Skin epidermis (tissue), 12 donors: ENCODE measurements around the gene MICB.
"Not testable (repeated sequence)": the region's sequence is repeated elsewhere in the genome, so short reads cannot be mapped to it uniquely, and the experiment has no call there.

Experiments used
- H3K27ac ChIP-seq, 21 experiments: fragments of 200-600 bp; sonication (generic) in 11 of 21; one replicate each; pipeline ENCODE4 v1.5.0; 2020; ENCODE audit warnings: mild to moderate bottlenecking in 3 of 21, inconsistent platforms in 2 of 21, moderate library complexity in 2 of 21
- H3K4me3 ChIP-seq, 7 experiments: fragments of 200-600 bp; sonication (generic) in 2 of 7; one replicate each; pipeline ENCODE4 v1.5.0; 2020; ENCODE audit warnings: inconsistent platforms in 2 of 7, mild to moderate bottlenecking in 2 of 7, moderate library complexity in 1 of 7

Gene MICB

DNA sequence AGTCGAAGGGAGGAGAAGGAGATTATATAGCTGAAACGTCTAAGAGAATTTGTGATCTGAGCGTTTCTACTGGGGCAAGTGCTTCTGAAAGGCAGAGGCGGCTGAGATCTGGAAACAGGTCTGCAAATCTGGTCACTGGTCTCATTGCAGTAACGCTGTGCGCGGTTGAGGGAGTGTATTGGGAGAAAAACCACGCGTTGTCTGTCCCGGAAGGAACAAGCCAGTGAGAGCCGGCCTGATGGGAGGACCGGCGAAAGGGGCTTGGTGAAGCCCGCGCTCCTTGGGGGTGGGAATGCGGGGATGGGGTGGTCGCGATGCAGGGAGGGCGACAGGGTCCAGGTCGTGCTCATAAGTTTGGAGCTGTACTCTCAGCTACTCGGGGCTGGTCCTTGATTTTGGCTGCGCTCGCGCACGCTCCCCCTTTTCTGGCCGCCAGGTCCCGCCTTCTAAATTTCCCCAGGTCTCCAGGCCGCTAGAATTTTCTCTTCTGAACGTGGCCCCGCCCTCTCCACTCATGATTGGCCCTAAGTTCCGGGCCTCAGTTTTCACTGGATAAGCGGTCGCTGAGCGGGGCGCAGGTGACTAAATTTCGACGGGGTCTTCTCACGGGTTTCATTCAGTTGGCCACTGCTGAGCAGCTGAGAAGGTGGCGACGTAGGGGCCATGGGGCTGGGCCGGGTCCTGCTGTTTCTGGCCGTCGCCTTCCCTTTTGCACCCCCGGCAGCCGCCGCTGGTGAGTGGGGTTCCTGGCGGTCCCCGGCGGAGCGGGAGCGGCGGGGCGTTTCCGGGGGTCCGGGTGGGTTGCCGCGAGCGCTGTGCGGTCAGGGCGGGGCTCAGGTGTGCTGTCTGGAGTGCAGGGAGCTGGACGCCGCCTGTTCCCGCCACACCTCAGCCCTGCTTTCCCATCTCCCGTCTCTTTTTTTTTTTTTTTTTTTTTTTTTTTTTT, at the start of gene MICB:
Gene MICB, plus strand, starts transcription at position 615 of the 946 bp plus-strand sequence. Its CDS starts 49 bp downstream, at position 664.
- Histone ChIP-seq H3K4me3 (peak within 1 kb of the TSS; percentile 33 to 55 (median 46)), H3K27ac (peak within 1 kb of the TSS in 15 of 21 experiments; percentile 12 to 71 (median 45))

DNA sequence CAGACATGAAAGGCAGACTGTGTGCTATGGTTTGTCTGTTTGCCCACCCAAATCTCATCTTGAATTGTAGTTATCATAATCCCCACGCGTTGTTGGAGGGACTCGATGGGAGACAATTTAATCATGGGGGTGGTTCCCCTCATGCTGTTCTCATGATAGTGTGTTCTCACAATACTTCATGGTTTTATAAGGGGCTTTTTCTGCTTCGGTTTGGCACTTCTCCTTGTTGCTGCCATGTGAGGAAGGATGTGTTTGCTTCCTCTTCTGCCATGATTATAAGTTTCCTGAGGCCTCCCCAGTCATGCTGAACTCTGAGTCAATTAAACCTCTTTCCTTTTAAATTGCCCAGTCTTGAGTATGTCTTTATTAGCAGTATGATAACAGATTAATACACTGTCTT, 47.2 kb upstream of the MICB start:
- Histone ChIP-seq H3K27ac (no peak overlapping the region), H3K4me3 (no peak overlapping the region)

DNA sequence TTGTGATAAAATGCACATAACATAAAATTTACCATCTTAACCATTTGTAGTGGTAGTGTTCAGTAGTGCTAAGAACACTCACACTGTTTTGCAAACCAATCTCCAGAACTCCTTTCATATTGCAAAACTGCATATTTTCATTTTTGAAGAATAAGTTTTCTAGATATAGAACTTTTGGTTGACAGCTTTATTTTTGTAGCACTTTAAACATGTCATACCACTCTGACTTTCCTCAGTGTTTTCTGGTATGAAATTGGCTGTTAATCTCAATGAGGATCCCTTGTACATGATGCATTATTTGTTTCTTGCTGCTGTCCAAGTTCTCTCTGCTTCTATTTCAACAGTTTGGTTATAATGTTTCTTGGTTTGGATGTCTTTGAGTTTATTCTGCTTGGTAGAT, 45.1 kb upstream of the MICB start:
- Histone ChIP-seq H3K4me3 (no peak overlapping the region), H3K27ac (no peak overlapping the region)

DNA sequence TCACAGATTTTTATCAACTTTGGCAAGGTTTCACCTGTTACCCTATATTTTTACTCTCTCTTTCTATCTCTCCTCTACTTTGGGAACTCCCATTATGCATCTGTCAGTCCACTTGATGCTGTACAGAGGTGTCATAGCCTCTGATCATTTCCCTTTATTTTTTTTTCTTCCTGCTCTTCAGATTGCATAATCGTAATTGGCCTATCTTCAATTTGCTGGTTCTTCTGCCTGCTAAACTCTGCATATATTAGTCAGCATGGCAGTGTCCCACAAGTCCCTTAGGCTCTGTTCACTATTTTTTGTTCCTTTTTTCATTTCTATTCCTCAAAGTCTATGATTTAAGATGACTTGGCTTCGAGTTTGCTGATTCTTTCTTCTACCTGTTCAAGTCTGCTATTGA, 44.7 kb upstream of the MICB start:
- Histone ChIP-seq H3K4me3 (no peak overlapping the region), H3K27ac (no peak overlapping the region)

DNA sequence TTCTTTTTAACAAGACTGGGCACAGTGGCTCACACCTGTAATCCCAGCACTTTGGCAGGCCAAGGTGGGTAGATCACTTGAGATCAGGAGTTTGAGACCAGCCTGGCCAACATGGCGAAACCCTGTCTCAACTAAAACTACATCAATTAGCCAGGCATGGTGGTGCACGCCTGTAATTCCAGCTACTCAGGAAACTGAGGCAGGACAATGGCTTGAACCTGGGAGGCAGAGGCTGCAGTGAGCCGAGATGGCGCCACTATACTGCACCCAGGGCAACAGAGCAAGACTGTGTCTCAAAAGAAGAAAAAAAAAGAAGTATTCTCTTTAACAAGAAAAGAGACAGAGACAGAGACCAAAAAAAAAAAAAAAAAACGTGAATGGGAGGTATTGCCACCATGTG, 38.1 kb upstream of the MICB start:
- H3K27ac ChIP-seq, H3K4me3 ChIP-seq: not testable (repeated sequence)

DNA sequence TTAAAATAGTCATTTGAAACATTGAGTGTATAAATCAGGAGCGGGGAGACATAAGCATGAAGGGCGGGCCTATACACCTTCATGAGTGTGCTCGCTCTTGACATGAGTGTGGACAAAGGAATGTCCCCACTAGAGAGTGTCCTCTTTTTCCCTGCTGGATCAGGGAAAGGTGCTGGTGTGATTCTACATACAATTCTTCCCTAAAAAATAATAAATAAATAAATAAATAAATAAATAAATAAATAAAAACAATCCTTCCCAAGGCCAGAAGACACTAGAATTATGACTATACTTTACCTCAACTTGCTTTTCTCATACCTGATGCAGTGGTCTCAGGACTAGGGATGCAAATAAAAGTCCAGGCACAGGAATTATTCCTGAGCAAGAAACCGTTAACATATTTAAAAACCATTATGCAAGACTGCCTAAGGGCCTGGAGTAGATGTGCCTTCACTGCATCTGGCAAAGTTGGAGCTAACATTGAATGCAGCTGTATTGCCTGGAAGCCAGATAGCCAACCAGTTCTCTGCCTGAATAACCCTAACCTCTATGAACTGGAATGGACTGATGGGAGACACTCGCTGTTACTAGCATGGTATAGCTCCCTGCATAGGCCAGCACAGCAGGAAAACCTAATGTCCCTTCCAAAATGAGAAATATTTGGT, 37.5 kb upstream of the MICB start:
- H3K27ac ChIP-seq, result no peak overlapping the region
- no peak overlapping the region for H3K4me3 ChIP-seq

DNA sequence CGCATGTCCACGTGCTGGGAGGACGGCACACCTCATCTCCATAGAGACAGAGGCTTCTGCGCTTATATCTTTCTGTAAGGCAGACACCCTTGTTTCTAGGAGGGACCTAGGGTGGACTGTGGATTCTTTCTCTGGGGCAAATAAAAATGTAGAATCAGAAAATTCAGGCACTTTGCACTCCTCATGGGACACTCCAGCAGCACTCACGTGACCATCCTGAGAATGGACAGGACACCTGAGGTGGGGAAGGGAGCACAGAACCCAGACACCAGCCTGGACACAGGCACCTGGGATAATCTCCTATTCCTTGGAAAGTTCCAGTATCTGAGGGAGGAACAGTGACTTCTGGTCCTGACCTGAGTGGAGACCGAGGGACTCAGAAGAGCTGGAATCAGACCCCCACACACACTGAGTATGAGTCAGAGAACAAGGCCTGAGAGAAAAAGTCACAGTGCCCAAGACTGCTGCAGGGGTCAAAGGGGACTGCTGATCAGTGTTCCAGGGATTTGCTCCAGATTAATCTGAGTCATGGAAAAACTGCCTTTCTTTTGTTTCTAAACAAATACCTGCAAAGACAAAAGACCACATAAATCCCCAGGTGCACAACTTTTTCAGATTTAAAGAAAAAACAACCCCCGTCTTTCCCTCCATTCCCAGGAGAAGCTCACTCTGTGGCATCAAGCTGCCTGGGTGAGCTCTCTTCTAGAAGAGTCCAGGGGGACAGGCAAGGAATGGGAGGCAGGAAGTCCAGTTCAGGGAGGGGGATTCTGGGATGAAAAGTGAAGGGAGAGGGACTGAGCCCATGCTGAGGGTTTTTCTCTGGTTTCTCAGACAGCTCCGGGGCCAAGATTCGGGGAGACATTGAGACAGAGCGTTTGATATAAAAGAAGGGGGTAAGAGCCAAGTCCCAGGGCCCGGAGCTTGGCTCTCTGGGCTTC, 35.6 kb upstream of the MICB start:
- Histone ChIP-seq H3K27ac (peak overlapping the region in 20 of 21 experiments; percentile 17 to 96 (median 87)), H3K4me3 (peak overlapping the region; percentile 46 to 77 (median 62))

DNA sequence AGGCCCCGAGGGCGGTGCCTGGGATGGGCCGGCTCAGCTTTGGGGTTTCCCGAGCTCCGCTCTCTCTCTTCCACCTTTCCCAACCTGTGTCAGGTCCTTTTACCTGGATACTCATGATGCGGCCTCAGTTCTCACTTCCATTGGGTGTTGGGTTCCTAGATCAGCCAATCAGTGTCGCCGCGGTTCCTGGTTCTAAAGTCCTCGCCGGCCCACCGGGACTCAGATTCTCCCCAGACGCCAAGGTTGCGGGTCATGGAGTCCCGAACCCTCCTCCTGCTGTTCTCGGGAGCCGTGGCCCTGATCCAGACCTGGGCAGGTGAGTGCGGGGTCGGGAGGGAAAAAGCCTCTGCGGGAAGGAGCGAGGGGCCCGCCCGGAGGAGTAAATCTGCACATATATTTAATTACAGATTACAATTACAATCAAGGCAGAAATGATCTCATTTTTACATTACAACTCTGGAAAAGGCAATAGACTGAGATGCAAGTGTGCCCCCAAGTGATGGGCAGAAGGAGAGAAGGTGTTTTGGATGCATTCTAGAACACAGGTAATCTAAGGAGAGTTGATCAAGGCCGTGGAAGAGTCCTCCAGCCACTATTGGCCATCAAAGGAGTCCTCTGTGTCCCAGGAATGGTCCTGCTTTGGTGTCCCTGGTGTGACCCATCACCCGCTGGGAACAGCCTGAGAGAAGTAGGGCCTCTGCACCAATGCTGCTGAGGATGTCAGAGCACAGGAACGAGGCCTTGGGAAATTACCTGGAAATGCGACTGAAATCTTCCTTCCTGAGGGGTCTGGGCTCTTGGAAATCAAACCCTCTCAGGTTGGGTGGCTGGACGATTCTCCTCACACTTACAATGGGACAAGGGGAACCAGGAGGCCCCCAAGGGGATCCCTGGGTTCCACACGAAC, 34.7 kb upstream of the MICB start:
- H3K27ac ChIP-seq, result peak overlapping the region; percentile 66 to 96 (median 87)
- H3K4me3 ChIP-seq, result peak overlapping the region; percentile 46 to 77 (median 62)

DNA sequence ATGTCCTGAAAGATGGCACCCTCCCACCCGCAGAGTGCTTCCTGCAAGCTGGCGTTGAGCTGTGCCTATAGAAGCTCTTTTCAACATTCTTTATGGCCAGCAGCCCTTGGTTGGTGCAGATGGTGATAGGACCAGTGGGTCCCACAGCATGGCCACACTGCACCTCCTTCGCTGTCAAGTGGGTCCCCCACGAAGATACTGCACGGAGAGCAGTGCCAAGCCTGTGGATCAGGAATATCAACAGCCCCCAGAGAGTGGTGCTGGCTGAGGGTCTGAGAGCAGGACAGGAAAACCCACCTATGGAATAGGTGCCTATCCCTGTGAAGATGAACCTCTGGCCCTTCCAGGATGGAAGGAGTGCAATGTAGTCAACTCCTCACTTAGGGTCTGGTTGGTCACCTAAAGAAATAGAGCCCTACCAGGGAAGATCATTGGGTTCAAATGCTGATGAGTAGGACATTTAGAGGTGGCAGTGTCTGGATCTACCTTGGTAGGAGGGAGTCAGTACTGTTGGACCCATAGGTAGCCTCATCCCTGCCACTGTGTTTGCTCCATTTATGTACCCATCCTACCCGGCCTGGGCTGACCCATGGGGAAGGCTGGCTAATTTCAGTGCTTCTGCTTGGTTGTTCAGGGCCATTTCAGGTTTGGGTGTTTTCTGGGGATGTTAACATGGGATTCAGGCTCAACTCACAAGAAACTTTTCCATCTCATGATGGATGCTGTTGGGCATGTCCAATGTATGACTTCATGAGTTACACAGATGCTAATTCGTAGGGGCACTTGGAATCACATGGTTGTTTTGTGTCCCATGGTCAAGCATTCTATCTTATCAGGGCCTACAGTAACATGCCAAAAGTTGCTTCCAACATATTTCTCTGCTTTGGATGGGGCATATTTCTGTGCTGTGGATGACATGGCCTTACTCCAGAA, 33.4 kb upstream of the MICB start:
- peak overlapping the region; percentile 46 to 77 (median 62) for H3K4me3 ChIP-seq
- peak overlapping the region in 4 of 21 experiments; percentile 88 to 96 (median 90) for H3K27ac ChIP-seq

DNA sequence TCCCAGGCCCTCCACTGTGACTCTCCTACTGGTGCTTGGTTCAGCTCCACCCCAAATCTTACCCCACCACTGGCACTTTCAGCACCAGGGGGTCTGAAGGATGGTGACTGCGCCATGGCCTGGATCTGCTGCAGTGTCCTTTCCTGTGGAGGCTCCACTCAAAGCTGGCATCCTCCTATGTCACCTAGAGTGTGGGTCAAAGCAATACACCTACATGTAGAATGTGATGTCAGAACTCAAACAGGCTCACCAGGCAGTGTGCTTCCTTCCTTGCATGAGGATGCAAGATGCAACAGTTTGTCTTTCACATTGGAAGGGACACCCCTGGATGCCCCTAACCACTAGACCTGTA, 32.8 kb upstream of the MICB start:
- no peak overlapping the region for H3K27ac ChIP-seq

DNA sequence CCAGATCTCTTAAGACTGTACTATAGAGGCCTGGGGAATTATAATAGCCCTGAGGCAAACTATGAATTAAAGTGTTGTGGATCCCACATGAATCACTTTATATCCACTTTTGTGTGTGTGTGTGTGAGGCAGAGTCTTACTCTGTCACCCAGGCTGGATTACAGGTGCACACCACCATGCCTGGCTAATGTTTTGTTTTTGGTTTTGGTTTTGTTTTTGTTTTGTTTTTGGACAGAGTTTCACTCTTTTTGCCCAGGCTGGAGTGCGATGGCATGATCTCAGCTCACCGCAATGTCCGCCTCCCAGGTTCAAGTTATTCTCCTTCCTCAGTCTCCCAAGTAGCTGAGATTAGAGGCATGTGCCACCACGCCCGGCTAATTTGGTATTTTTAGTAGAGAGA, 32.2 kb upstream of the MICB start:
- peak overlapping the region in 2 of 7 experiments; percentile 52 to 62 for H3K4me3 ChIP-seq
- H3K27ac ChIP-seq, result no peak overlapping the region

More for the DNA sequence above, 32.8 kb upstream of the MICB start:
- peak overlapping the region in 5 of 7 experiments; percentile 52 to 77 (median 66) for H3K4me3 ChIP-seq

DNA sequence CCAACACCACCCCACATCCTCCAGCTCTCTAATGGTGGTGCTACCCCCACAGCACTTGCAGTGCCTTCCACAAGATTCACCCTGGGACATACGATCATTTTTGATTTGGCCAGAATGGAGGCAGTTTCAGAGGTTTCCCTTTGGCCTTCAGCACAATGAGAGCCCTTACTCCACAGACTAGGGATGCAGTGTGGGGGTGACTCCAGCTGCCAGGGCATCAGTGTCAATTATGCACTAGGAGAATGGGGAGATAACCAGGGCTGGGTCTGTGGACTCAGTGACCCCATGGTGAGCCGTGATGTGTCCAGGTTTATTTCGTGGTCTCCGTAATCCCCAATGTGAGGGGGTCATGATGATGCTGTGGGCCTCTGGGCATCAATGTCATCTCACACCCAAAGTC, 31.5 kb upstream of the MICB start:
- Histone ChIP-seq H3K27ac (no peak overlapping the region), H3K4me3 (peak overlapping the region in 1 of 7 experiments; percentile 52)

DNA sequence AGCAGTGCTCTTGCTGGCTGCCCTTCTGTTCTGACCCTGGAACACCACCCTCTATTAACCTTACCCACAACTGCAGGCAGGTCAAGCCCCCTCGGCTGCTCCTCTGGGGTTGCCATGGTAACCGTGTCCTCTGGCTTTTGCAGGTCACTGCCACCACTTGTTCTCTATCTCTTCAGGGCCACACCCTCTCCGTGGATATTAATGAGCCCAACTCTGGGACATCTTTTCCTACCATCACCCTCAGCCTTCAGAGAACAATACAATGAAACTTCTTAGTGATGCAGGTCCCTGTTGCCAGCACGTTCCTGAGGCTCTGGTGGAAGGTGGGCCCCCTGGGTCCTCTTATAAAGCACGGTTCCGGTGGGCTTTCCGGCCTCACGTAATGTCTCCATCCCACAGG, 30.8 kb upstream of the MICB start:
- no peak overlapping the region for H3K4me3 ChIP-seq
- H3K27ac ChIP-seq, result no peak overlapping the region

DNA sequence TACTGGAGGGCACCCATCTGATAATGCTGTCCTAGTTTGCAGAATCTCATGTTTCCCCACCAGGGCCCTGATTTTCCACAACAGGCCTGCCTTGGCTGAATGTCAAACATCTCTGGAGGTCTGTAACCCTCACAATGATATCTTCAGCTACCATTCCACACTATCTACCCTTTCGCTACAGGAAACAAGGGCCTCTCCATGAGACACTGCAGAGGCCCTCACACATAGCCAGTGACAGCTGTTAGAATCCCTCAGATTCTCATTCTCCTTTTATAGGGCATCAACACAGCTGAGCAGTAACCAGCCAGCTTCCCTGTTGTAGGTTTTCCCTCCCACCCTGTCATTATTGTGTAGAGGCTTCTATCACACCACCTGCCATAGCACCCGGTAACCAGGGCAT, 29.6 kb upstream of the MICB start:
- Histone ChIP-seq H3K27ac (no peak overlapping the region), H3K4me3 (no peak overlapping the region)

DNA sequence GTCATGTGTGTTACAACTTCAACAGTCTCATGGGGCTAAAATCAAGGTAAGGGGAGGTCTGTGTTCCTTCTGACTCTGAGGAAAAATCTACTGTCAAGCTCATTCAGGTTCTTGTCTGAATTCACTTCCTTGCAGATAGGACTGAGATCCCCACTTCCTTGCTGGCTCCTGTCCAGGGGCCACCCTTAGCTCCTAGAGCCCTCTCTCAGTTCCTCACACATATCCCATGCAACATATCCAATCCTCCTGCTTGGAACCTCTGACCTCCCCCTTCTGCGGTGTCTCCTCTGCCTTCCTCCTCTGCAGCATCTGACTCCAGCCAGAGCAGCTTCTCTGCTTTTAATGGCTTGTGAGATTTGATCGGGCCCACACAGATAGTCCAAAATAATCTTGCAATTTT, 27.1 kb upstream of the MICB start:
- Histone ChIP-seq H3K4me3 (no peak overlapping the region), H3K27ac (no peak overlapping the region)

DNA sequence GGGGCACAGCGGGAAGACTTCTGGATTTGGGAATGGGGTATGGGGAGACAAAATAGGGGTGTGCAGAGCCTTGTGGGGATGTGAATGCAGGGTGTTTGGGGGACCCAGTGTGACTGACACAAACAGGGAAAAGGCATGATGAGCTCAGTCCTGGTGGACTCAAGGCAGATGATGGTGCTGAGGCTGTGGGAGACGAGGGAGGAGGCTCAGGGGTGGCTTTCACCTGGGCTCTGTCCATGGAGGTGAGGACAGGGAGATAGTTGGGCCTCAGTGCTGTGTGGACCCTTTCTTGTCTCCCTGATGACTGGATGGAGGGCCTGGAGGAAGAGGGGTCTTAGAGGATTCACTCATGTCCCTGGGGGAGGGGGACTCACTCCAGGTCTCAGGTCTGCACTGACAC, 26.2 kb upstream of the MICB start:
- Histone ChIP-seq H3K27ac (no peak overlapping the region), H3K4me3 (no peak overlapping the region)

DNA sequence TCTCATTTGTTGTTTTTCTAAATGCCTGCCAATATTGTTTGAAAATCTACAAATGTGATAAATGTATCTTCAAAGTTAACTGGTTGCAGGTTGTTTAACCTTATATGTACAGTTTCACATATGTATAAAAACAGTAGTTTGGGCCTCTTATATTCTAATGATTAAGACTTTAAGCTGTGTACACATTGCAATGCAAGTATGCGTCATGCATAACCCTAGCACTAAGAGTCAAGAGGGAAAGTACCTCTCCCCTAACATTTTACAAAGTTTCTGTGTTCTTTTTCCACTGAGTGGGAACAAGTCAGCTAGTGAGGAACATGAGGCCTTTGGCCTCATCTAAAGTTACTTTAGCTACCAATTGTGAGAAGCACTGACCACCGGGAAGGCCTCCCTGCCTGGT, 25.7 kb upstream of the MICB start:
- Histone ChIP-seq H3K4me3 (no peak overlapping the region), H3K27ac (no peak overlapping the region)

DNA sequence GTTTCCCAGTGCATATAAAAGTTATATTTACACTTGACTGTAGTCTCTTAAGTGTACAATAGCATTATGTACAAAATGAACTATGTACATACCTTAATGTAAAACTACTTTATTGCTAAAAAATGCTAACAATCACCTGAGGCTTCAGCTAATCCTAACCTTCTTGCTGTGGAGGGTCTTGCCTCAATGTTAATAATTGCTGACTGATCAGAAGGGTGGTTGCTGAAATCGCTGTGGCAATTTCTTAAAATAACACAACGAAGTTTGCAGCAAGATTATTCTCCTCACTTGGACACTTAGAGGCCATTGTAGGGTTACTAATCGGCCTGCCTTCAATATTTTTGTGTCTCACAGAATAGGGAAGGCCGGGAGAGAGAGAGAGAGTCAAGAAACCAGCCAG, 24.7 kb upstream of the MICB start:
- Histone ChIP-seq H3K27ac (no peak overlapping the region), H3K4me3 (no peak overlapping the region)
